ENCODE results near the gene DAZAP2.

DAZAP2 gene, protein sequence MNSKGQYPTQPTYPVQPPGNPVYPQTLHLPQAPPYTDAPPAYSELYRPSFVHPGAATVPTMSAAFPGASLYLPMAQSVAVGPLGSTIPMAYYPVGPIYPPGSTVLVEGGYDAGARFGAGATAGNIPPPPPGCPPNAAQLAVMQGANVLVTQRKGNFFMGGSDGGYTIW

GRCh38 chr12:51238510-51239334 lies at the start of gene DAZAP2:
TSS of gene DAZAP2 (plus strand) at chr12:51238826. CDS start at chr12:51238908, 82 bp downstream.
- peak; percentile 94 for DNase-seq

DNA sequence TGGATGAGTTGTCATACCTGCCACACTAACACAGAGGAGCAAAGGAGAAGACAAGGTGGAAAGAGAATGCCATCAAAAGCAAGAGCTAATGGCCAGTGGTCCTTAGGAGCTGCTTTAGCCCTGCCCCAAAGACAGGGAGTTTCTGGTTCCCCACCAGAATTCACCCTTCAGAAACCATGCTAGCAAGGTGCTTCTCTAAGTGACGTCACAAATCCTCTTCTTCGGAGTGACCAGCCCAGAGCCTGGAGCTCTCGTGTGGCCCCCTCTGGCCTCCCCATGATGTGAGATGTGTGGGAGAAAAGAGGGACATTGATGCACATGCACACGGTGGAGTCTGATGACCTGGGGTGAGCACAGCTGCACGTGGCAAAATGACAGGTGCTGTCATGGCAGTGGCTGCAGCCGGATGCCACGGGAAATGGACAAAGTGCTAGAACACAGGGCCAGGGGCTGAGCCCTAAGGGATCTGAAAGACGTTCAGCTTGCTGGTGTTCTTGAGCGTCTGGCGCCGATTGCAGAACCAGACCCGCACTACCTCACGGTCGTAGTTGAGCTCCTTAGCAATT lies 48.8 kb upstream of the DAZAP2 start:
- DNase-seq = no peak

DNA sequence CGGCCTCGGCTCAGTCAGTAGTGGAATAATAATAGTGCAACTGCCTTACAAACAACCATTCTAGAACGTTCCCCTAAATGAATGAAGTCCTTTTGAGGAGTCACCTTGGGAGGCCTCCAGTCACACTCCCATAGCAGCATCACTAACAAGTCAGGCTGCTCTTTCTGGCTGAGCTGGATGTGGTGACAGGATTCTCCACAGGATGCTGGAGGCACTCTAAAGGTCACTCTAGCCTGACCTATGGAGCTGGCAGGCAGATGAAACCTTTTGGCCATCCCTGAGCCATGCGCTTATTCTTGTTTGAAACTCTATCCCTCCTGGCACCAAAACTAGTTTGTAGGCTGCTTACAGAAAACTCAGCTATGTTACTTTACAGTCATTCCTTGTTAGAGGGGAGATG lies 47.8 kb upstream of the DAZAP2 start:
- DNase-seq = no peak

- DNase-seq = no peak
These were observed 46.9 kb upstream of the DAZAP2 start for GRCh38 chr12:51191516-51192283.

- no peak for DNase-seq
These were observed 46.3 kb upstream of the DAZAP2 start for GRCh38 chr12:51192284-51192671.

DNA sequence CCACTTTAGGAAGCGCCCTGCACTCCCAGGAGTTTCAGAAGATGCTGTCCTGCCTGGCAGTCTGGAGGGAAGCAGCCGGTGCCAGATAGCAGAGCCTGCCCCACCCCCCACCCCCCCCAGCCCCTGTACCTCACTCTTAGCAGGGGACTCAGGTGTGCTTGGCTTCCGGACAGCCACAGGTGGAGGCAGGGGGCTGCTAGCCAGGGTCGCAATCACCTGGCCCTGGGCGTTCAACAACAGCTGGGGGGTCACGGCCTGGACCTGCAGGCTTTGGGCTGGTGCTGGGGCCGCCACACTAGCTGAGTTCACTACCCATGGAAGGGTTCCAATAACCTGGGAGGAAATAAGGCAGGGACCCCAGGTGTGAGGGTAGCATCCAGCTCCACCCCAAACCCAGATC lies 42.8 kb upstream of the DAZAP2 start:
- DNase-seq = no peak

GRCh38 chr12:51196547-51196946 lies 42.1 kb upstream of the DAZAP2 start:
- no peak for DNase-seq

DNA sequence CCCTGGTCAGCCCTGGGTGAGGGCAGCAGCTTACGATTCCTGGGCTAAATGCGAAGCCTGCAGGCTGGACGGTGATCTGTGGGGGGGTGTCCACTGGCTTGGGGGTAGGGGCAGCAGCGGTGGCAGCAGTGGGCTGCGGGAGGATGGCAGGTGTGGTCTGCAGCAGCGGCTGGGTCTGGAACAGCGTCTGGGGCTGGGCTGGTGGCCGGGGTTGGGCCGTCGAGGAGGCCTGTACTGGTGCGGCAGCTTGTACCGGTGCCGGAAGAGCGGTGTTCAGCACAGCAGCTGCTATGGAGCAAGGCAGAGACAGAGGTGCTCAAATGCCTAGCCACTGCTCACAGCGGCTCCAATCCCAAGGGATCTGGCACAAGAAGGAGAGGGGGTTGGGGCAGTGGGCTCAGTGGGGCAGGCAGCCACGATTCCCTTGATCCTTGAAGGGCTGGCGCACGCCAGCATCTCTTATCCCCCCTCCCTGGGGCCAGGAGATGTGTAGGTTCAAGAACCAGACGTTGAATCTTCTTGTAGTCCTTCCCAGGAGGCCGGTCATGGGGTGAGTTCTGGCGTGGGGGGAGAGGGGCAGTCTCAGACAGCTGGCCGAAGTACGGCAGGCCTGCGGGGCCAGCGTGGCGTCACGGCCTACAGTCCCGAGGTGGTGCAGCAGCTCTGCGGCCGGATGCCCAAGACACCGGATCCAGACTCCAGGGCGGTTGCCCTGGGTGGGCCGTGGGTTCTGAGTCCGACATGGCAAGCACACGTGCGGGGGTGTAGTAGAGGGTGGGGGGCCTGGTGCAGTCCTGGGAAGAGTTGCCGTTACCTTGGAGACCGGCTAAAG lies 40.7 kb upstream of the DAZAP2 start:
- DNase-seq = no peak

- no peak for DNase-seq
These were observed 39.9 kb upstream of the DAZAP2 start for GRCh38 chr12:51198568-51199365.

- no peak for DNase-seq
These were observed 39.2 kb upstream of the DAZAP2 start for GRCh38 chr12:51199366-51199945.

GRCh38 chr12:51200156-51200555 lies 38.5 kb upstream of the DAZAP2 start:
- DNase-seq = no peak

GRCh38 chr12:51200806-51201205 lies 37.8 kb upstream of the DAZAP2 start:
- DNase-seq = no peak

DNA sequence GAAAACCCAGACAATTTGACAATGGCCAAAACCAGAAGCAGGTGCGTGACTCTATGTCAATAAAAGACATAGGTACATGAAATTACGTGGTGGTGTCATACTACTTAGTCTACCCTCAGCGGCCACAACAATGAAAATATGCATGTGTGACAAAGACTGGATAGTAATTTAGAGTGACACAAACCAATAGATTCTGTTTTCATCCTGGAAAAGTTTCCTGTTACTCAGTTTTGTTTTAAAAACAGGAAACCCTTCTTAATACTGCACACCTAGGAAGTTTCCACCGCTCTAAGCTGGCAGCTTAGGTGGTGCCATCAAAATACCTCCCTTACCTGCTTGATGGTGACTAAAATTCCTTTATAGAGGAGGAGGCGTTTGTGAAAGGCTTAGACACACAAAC lies 35.9 kb upstream of the DAZAP2 start:
- DNase-seq = no peak

- no peak for DNase-seq
These were observed 33.3 kb upstream of the DAZAP2 start for GRCh38 chr12:51205350-51205749.

DNA sequence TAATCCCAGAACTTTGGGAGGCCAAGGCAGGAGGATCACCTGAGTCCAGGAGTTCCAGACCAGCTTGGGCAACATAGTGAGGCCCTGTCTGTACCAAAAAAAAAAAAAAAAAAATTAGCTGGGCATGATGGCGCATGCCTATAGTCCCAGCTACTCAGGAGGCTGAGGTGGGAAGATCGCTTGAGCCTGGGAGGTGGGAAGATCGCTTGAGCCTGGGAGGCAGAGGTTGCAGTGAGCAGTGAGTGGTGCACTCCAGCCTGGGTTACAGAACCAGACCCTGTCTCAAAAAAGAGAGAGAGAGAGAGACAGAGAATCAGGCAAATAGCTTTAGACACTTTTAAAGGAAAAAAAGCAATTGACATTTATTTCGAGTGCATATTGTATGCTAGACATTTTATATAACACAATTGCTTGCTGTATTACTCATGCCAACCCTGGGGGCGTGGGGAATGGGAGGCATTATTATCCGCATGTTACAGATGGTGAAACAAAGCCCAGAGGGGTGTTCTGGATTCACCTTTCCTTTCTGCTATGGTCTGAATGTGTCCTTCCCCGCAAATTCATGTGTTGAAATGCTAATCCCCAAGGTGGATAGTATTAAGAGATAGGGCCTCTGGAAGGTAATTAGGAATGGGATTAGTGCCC lies 30.5 kb upstream of the DAZAP2 start:
- DNase-seq = no peak

- no peak for DNase-seq
These were observed 29.4 kb upstream of the DAZAP2 start for GRCh38 chr12:51209259-51209658.

DNA sequence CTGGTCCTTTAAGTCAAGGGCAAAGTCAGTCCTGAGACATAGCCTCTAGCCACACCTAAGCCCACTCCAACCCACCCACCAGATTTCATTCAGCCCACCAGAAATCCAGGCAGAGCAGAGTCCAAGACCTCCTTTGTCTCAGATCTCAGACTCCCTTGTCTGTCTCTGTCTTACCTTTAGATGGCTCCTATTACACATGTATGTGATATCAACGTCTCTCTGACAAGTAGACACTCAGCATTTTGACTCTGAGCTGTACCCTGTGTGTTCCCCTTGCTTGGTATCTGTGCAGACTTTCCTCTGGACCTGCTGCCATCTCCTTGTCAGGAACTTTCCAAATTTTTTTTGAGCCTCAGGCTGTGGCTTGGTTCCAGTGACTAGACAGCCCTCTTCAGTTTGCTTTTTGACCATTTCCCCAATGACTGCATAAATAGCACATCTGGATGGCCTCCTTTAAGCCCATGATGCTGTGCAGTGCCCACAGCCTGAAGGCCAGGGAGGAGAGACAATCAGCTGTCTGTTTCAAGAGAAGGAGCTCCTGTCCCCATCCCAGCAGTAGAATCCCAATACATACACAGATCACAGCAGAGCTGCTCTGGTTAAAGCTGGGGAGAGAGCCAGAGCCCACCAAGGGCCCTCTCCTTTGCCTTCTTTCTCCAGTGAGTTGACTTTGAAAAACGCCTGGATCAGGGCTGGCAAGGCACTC lies 27.8 kb upstream of the DAZAP2 start:
- no peak for DNase-seq

GRCh38 chr12:51214895-51215294 lies 23.7 kb upstream of the DAZAP2 start:
- DNase-seq = no peak

DNA sequence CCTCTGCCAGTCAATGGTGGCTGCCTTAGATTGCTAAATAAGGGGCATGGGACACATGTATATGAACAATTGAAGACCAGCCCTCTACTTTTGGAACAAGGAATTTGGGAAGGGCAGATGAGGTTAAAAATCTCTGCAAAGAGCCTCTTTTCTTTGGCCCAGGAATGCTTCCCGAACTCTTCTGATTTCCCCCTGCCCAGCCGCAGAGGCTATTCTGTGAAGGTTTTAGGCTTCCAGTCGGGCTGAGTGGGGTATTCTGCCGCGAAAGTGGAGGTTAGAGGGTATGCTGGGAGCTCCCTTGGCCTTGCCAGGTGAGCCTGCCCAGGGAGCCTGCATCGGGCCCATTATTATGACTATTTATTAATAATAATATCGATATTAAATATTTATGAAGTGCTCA lies 22.0 kb upstream of the DAZAP2 start:
- no peak for DNase-seq

All from activated CD8-positive, alpha-beta memory T cell treated with anti-CD3 and anti-CD28 coated beads for 24 hours (primary cell).